Stimulated activated CD8-positive, alpha-beta memory T cell treated with anti-CD3 and anti-CD28 coated beads, Interleukin-4, amount 100 ng/mL, for 1 hour (primary cell): ENCODE measurements around the gene KCNE2.
A peak's percentile ranks its signal among the peaks of the same experiment; 100 is the strongest.

Experiments
- DNase-seq, 2 donors: peaks; one replicate each; pipeline ENCODE4 v3.0.0-alpha.2; 2020; ENCODE audit warnings: low read depth in 2 of 2, low spot score in 1 of 2

Gene KCNE2, protein sequence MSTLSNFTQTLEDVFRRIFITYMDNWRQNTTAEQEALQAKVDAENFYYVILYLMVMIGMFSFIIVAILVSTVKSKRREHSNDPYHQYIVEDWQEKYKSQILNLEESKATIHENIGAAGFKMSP

DNA sequence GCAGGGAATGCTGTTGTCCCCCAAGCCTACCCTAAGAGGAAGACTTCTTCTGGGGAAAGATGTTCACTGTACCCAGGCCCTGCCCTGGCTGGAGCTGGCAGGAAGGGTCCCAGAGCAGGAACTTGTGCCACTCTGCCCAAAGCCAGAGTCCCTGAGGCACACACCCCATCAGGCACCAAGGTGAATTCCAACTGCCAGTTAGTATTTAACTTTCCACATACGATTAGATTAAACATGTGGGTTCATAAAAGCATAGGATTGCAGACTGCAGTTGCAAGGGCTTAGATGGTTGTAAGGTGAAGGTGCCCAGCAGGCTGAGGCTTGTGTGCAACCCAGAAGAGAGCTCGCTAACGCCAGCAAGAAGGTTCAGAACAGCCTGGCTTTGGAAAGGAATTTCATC lies at the start of gene KCNE2:
Gene KCNE2, plus strand, starts transcription at position 274 of the 400 bp plus-strand sequence. CDS start 6,473 bp downstream, outside the sequence.
- DNase-seq: no peak

DNA sequence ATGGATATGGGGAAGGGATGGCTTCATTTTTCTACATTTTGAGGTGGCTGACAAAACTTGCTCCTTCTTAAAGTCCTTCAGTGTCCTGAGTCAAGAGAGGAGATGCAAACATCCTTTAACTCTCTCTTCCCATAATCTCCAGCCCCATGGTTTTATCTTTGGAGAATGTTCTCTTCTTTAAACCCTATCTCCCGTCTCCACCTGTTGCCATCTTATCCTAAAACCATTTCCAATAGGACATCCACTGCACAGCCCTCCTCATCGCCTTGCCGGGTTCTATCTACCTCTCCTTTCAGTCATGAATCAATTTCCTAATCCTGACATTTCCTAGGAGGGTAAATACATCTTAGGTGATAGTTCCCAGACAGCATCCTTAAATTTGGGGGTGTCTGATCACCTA lies 44.2 kb upstream of the KCNE2 start:
- DNase-seq: no peak

DNA sequence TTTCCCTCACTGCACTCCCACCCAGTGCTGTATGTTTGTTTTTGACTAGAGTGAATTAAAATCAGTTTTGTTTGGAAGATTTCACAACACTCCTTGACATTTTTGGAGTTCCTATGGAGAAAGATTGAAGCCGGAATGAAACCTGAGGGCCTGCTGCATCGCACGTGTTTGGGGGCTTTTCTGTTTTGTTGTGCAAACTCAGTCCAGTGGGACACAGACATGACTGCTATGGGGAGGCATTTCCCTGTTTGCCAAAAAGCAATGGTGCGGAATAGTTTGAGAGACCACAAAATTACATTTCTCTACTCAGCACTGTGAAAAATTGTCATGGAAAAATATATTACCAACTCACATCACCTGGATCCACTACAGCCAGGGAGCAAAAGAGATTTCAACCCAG lies 43.8 kb upstream of the KCNE2 start:
- DNase-seq: no peak

DNA sequence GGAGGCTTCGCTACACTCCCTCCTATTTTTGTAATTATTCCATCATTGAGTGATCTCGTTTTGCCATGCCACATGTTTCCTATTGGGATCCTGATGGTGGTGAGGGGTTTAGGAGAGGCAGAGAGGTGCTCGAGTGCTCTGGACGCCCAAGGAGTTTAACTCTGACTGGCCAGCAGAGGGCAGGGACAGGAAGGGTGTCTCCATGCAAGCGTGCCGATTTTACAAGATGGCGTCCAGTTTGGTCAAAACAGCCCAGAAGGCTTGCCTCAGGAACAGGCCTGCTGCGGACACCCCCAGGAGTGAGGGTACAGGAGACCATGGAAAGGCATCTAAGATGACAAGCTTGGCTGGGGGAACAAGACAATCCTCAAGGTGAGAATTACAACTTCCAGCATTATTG lies 33.8 kb upstream of the KCNE2 start:
- no peak for DNase-seq

DNA sequence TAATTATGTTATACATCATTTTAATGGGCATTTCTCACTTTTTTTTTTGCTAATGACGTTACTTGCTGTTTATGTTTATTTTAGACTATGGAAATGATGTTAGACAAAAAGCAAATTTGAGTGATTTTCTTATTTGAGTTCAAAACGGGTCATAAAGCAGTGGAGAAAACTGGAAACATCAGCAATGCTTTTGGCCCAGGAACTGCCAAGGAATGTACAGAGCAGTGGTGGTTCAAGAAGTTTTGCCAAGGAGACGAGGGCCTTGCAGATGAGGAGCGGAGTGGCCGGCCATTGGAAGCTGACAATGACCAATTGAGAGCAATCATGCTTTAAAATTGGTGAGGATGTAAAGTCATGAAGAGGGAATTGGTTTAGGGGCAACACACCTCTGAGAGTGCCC lies 32.1 kb upstream of the KCNE2 start:
- DNase-seq: no peak

DNA sequence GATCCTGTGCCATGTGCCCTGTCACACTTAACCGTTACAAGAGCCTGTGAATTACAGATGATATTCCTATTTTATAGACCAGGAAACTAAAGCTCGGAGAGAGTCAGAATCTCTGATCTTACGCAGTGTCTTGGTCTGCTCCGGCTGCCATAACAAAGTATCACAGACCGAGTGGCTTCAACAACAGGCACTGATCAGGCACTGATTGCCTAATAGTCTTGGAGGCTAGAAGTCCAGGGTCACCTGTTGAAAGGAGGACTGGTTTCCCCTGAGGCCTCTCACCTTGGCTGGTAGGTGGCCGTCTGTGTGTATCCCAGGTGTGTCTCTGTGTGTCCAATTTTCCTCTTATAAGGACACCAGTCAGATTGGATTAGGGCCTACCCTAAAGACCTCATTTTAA lies 31.5 kb upstream of the KCNE2 start:
- no peak for DNase-seq

DNA sequence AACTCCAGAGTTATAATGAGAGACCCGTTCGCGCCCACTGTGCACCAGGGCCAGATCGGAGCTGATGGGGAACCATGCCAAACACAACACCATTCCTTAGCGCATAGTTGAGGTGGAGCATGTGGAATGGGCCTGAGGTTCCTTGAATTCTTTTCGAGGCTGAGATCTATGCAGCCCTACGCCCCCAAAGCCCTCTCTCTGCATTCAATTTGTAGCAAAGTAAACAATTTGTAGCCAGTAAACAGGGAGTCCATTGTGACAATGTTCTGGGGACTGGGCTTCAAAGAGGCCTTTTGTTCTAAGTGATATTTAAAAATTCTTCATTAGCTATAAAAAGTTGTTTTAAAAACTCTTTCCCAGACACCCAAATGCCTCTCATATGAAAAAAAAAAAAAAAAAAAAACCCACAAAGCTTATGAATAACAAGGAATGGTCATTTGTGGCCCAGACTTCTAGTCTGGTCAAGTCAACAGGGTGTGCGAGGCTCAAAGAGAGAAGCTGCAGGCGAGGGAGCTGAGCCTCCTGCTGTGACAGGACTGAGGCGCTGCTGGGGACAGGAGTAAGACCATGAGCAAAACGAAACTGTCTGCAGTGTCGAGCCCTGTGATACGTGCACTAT lies 30.6 kb upstream of the KCNE2 start:
- no peak for DNase-seq

DNA sequence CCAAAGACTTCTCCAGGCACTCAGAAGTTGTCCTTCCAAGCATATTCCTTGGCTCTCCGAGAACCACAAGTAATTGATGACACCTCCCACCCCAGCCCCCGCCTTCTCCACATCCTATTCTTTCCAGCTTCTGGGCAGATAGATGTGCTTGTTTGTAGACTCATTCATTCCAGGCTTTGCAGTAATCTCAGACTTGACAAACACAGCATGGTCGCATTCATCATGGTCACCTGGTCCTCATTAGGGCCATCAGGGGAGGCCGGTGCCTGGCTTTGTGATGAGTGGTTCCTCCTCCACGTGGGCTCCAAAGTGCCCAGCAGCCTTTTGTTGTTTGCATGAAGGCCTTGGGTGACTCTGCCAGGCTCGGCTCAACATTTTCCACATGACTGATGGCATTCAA lies 28.5 kb upstream of the KCNE2 start:
- DNase-seq: no peak

DNA sequence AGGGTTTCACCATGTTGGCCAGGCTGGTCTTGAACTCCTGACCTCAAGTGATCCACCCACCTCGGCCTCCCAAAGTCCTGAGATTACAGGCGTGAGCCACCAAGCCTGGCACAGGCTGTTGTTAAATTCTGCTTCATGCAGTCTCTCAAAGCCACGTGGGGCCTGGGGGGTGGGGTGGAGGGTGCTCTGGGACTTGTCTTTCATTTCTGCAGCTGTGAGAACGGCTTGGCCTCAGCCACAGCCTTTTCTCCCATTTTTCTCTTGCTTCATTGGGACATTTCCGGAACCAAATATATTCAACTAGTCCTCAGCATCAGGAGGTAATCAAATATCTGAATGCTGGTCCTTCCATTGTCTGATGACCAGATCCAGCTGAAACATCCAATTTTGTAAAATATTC lies 27.6 kb upstream of the KCNE2 start:
- DNase-seq: no peak

DNA sequence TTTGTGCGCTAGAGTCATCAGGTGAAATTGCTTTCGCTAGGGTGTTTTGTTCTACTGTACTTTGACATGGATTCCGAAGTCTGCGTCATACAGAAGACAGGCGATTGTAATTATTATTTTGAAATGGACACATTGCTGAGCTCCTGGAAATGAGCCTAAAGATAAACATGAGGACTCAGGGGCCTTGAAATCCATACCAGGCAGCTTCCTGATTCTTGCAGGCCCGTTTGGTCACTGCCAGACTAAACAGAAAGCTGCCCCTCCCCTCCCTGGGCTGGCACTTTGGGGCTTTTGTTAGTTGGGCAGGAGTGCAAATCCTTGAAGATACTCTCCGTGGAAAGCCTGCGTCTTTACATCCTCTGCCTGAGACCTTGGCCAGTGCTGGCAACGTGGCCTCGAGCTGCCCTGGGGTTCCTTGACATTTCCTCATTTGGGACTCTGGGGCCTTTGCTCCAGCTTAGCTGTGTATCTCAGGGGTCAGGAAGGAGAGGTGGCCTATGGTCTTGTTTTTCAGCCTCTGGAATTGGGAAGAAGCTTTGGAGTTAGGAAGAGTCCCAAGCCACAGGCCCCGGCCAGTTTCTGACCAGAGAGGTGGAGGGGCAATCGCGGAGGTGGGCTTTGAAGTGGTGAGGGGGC lies 26.9 kb upstream of the KCNE2 start:
- no peak for DNase-seq

DNA sequence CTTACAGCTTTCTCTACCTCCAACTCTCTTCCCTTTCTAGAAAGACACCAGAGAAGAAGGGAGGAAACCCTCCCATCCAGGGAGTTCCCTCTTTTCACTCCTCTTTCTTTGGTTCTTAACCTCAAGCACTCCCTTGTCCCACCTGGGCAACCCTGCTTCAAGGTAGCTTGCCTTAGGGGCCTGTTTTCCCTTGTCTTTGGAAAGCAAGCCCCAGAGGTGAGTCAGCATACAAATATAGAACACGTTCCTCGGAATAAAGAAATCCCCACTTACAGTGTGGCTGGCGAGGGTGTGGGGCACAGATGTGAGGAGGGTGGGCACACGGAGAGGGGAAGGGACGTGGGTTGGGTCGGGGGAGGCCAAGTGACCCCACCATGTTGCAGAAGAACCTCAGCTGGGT lies 26.1 kb upstream of the KCNE2 start:
- no peak for DNase-seq

DNA sequence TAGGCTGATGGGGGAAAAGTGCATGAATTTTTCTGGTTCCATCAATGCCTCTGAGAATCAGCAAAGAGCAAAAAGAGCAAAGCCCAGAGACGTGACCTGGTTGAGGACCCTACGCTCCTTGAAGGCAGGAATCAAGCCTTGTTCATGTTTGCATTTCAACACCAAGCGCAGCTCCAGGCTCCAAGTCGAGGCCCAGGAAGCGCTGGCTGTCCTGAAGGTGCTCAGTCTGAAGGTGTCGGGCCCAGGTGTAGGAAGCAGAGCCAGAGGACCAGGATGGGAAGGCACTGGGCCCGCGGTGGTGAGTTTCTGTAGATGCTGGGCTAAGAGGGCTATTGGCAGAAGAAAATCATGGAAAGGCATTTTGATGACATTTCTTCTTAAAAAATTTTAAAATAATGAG lies 25.6 kb upstream of the KCNE2 start:
- no peak for DNase-seq

DNA sequence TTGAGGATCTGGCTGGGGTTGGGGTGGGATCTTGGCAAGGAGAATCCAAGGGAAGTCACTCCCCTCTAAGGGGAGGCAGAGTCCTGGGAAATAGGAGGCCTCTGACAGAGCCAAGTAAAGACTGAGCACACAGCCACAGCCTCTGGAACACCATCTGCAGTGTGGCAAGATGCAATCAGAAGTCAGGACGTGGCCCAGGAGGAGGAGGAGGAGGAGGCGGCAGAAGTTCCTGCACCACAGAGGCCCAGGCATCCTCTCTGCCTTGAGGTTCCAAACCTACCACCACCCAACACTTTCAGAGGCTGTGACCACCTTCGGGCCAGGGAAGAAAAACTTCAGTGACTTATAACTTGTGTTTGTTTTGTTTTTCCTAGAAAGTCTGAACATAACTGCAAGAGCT lies 23.7 kb upstream of the KCNE2 start:
- DNase-seq: no peak

DNA sequence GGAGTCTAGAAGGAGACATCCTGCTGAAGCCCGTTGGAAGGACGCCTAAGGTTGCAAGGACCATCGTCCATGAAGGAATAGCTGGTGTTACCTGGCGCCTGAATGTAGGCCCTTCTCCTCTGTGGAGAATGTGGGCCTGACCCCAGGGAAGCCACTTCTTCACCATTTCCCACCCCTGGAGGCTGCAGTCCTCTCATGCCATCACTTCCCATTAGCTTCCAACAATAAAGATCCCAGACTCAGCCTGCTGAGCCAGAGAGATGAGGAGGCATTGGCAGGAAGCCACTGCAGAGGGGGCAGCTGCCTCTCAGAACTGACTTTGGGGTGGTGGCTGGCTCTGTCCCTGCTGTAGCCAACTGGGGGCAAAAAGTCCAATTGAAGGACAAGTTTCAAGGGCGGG lies 21.3 kb upstream of the KCNE2 start:
- no peak for DNase-seq

DNA sequence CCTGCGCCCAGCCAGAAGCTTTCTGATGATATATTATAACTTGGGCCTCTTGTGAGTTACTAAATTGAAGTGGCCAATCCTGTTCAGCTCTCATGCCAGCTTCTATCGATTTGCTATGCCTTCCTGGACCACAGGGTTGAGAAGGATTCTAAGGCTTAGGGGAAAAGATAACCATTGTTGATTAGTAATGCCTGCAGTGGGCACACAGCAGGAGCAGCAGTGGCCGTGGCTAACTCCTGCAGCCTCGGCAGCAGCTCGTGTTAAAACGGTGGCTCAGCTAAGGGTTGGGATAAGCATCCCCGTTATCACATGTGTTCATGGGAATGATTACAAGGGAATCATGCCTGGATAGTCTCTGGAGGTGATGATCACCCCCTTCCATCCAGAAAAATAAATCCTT lies 20.5 kb upstream of the KCNE2 start:
- no peak for DNase-seq

DNA sequence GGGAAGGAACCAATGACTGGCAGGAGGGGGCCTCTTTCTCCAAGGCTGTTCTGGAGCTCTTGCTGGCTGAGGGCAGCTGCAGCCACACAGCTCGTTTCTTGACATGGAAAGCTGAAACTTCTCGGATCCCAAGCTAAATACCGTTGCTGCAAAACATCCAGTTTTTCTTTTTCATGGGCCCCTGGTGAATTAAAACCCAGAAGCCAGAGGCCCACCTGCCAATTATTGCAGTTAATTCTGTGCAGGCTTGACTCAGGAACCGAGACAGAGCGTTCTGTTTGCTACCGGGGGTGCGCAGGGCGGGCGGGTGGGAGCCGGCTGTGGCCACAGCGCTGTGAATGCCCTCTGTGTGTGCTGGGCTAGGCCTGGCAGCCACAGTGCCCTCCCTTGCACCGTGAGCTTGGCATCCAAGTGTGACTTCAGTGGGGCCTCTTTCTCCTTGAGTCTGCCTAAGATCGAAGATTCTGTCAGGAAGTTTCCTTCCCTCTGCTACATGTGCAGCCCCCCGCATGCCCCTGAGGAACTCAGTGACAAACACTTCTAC lies 19.9 kb upstream of the KCNE2 start:
- DNase-seq: no peak

DNA sequence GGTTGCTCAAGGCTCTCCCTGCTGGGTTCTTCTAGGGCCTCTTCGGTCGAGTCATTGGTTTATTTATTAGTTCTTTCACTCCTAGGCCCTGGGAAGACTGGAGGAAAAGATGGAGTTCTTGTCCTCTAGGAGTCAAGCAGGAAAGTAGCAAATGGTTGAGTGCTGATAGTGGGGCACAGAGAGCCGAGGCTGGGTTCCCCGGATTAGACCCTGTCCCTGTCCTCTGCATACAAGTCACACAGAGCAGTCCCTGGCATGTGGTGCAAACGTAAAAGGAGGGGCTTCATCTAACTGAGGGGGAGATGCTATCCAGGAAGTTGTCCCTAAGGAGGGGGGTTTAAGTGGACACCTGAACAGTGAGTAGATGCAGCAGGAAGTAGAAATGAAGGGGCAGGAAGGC lies 19.2 kb upstream of the KCNE2 start:
- DNase-seq: no peak

DNA sequence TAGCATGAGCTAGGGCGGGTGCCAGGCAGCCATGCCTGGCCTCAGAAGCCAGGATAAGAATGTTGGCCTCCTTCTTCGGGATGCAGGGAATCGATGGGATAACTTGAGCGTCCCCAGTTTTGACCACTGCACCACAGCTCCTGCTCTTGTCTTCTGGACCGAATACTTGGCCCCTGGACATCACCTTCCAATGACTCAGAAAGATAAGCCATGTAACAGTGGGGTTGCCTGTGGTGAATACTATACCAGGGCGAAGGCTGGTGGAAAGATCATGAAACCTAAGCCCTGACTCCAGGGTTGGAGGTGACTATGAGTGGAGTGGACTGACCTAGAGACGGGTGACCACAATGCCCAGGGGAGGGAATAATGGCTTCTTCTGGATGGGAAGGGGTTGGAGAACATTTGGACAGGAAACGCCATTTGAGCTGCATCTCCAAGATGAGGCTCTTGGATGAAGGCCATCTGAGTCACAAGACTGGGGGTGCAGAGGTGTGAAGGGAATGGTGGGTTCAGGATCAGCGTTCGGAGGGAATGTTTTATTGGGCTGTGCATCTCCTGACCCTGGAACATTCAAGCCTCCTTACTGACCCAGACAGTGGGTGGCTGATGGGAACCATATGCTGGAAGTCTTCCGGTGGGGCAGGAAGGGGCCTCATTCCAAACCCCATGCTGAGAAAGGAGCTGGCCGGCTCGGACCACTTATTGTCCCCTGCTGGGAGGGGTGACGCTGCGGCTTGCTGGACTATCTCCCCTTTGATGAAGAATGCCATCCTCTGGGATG lies 18.5 kb upstream of the KCNE2 start:
- no peak for DNase-seq

DNA sequence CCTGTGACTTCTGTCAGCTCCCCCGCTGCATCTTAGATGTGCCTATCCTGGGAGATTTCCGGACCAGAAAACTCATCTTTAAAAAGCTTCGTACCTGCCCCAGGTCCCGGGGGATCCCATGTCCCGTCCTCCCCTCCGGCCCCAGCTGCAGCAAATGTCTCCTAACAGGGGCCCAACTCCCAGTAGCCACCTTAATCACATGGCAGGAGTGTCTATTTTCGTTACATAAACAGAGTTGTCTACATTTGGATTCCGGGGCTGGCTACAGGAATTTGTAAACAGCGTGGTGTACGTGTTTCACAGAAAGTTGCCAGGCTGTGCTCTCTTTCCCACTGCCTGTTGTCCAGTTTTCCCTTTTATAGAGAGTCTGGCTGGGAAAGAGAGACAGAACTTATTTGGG lies 17.9 kb upstream of the KCNE2 start:
- no peak for DNase-seq

DNA sequence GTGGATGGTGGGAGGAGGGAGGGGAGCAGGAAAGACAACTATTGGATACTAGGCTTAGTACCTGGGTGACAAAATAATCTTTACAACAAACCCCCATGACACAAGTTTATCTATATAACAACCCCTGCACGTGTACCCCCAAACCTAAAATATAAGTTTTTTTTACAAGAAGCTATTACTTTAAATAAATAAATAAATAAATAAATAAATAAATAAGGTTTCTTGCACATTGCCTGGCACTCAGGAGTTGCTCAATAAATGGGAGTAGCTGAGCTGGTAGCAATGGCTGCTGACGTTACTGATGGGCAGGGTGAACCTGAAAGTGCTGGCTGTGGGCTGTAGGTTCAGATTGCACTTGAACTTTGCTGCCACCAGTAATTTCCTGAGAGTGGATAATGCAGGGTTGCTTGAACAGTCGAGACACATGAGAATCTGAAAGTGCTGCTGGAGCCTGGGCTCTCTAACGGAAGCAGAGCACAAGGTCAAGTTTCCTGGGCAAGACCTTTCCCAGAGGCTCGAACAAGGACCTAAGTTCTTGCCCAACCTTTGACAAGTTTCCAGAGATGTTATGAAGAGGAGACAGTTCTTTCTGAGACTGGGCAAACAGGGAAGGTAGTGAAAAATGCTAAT lies 14.8 kb upstream of the KCNE2 start:
- no peak for DNase-seq

DNA sequence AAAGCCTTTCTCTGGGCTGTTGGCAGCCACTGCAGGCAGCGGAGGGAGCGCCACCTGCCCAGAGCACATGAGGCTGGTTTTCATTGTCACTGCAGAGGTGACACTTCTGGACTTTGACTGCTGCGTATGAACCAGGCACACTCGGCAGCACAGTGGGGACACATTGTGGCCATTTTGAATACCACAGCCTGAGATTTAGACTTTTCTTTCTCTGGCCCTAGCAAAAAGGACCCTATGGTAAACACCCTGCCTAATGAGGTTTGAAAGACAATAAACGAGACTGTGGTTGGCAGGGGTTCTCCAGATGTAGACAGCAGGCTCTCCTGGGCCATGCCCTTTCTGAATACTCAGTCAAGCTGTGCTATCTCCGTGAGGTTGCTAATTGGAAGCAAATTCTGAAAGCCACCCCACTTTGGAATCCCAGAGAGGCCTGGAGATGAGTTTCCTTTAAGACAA lies 12.0 kb upstream of the KCNE2 start:
- DNase-seq: peak in 1 of 2 donors; percentile 3
